Measurements from ENCODE around the gene MAD2L2. TPM values are rescaled to one million over a fixed set of nuclear protein-coding genes. Genes with fewer than 3 reads are reported as not detected.

The MAD2L2 gene
- total RNA-seq: 10 to 100 TPM; 19.4 to 43.7 (median 24.3) TPM

DNA sequence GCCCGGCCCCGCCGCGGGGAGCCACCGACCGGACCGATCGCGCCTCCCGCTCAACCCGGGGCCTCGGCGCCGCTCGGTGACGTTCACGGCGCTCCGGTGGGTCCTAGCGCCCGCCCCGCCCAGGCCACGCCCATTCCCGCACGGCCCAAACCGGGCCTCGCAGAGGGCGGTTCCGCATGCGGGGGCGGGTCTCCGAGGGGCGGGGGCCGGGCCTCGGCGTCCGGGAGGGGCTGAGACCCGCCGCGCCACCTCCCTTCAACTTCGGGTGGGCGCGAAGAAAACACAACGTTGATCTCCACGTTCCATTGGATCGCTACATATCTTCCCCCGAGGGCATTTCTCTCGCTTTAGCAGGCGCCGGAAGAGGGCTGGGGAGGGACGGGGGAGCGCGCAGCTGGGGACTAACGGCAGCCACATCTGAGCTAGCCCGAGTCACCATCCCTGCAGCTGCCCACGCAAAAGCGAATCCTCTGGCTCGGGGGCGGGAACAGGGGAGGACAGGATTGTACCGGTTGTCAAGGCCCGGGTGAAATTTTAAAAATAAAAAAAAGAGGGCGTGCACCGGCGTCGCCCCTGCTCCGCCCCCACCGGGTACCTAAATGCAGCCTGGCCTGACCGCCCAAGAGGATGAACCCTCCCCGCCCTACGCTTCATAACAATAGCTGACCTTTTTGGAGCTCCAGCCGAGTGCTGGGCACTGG lies at the start of gene MAD2L2:
Gene MAD2L2, minus strand, starts transcription at position 78 of the 701 bp plus-strand sequence. CDS start 547 bp downstream, outside the sequence.
- WGBS, 2 donors (ENCODE audit: low coverage in 1 of 2): 0% methylated on average over 7 of the region's 71 CpGs; no CpG with 5 or more reads in 1 of the 2 donors
- Histone ChIP-seq H3K27ac (peak within 1 kb of the TSS; percentile 54 to 96 (median 87)), H3K4me1 (peaks cover 0 to 23% (median 8%) of the 10 kb centered on the region in 3 donors), H3K36me3 (peaks cover 0 to 17% of the 10 kb centered on the region in 2 donors), H3K9me3 (no peaks in the 10 kb centered on the region), H3K27me3 (peaks cover 10% of the 10 kb centered on the region), H3K4me3 (peak within 1 kb of the TSS; percentile 53 to 92)
- peak; percentile 97 for ATAC-seq
- TF ChIP-seq POLR2AphosphoS5 (IDR thresholded peaks at IDR 0.05) (peak; percentile 73), EP300 (IDR thresholded peaks at IDR 0.05) (no peak), POLR2A (IDR thresholded peaks at IDR 0.05) (peak; percentile 58 to 73)
- TF ChIP-seq, protein P1, sequence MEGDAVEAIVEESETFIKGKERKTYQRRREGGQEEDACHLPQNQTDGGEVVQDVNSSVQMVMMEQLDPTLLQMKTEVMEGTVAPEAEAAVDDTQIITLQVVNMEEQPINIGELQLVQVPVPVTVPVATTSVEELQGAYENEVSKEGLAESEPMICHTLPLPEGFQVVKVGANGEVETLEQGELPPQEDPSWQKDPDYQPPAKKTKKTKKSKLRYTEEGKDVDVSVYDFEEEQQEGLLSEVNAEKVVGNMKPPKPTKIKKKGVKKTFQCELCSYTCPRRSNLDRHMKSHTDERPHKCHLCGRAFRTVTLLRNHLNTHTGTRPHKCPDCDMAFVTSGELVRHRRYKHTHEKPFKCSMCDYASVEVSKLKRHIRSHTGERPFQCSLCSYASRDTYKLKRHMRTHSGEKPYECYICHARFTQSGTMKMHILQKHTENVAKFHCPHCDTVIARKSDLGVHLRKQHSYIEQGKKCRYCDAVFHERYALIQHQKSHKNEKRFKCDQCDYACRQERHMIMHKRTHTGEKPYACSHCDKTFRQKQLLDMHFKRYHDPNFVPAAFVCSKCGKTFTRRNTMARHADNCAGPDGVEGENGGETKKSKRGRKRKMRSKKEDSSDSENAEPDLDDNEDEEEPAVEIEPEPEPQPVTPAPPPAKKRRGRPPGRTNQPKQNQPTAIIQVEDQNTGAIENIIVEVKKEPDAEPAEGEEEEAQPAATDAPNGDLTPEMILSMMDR (IDR thresholded peaks at IDR 0.05): no peak

DNA sequence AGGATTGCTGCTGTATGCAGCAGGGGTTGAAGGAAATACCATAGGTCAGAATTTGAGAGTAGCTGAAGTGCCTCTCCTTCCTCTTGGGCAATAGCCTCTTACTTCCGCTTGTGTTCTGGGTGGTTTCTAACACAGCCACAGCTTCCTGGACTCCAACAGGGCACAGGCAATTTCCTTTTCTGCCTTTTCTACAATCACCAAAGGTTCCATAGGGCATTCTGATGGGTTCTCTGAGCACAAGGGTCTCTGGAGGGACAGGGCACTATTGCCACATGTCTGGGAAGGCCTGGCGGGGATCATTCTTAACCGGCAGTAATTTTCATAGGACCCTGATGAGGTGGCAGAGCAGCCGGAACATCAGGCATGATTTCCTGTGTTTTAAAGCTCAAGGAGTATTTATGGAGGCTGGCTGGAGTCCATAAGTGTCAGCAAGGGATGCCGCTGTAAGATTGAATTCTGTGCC lies 49.5 kb upstream of the MAD2L2 start:
- ATAC-seq: no peak

DNA sequence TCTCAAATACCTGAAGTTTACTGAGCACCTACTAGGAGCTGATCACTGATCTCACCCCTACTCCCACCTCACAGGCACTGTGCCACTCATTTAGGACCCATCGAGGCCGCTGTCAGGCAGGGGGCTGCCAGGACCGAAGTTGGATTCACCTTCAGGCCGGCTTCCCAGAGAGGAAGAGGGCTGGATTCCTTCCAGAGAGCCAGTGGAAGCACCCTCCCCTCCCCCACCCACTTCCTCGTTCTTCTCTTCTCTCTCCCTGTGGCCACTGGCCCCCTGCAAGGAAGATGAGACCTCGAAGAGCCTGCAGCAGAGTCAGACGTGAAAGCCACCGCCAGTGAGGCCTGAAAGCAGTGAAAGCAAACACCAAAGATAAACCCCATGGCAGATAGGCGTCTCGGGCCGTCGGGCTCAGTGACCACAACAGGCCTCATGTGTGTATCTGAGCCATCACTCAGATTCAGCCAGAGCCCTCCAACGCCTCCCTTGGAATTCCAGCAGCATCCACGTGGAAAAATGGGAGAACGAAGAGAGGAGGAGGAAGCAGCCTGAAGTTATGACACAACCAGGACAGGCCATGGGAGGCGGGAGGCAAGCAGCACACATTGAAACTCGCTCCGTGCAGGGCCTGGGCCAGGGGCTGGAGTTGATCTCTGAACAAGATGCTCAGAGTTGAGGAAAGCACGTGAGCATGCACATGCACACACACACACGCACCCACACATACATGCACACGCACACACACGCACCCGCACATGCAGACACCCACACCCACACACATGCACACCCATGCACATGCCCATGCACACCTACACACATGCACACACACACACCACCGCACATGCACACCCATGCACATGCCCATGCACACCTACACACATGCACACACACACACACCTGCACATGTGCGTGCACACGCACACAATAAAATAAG lies 48.8 kb upstream of the MAD2L2 start:
- H3K27ac ChIP-seq: peak overlapping the region in 2 of 4 donors; percentile 84
- no peak for ATAC-seq
- H3K9me3 ChIP-seq: no peaks in the 10 kb centered on the region
- 66 to 85% methylated on average over 6 to 16 of the region's 26 CpGs for WGBS, 2 donors (ENCODE audit: low coverage in 1 of 2)
- H3K4me3 ChIP-seq: no peak overlapping the region
- H3K27me3 ChIP-seq: no peaks in the 10 kb centered on the region
- no peaks in the 10 kb centered on the region for H3K36me3 ChIP-seq
- H3K4me1 ChIP-seq: peaks cover 0 to 45% (median 24%) of the 10 kb centered on the region in 3 donors
- TF ChIP-seq EP300 (IDR thresholded peaks at IDR 0.05) (no peak), POLR2AphosphoS5 (IDR thresholded peaks at IDR 0.05) (no peak), POLR2A (IDR thresholded peaks at IDR 0.05) (no peak)
- TF ChIP-seq, protein P1 (IDR thresholded peaks at IDR 0.05): no peak

More for the DNA sequence above, 49.5 kb upstream of the MAD2L2 start:
- TF ChIP-seq, protein P1 (IDR thresholded peaks at IDR 0.05): no peak
- no peak for TF ChIP-seq POLR2A (IDR thresholded peaks at IDR 0.05)
- TF ChIP-seq POLR2AphosphoS5 (IDR thresholded peaks at IDR 0.05): peak; percentile 6
- no peak for TF ChIP-seq EP300 (IDR thresholded peaks at IDR 0.05)
- no peaks in the 10 kb centered on the region for H3K36me3 ChIP-seq
- no peak overlapping the region for H3K4me3 ChIP-seq
- peaks cover 0 to 52% (median 24%) of the 10 kb centered on the region in 3 donors for H3K4me1 ChIP-seq
- 48% methylated on average over 5 of the region's 5 CpGs; no CpG with 5 or more reads in 1 of the 2 donors for WGBS, 2 donors (ENCODE audit: low coverage in 1 of 2)
- no peaks in the 10 kb centered on the region for H3K27me3 ChIP-seq
- H3K27ac ChIP-seq: peak overlapping the region in 3 of 4 donors; percentile 84
- no peaks in the 10 kb centered on the region for H3K9me3 ChIP-seq

DNA sequence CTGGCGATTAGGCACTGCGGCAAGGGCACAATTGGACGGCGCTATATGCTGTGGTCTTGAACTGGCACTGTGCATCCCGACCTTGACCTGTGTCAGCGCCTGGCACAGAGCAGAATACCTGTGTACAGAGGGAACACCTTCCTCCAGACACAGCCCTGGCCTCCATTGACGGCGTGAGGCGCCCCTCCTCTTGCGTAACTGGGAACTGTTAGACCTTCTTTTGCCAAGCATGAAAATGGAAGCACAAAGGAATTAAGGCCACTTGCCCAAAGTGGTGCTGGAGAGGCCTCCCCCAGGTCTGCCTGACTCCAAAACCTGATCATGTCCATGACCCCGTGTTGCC lies 48.2 kb upstream of the MAD2L2 start:
- Histone ChIP-seq H3K27me3 (no peaks in the 10 kb centered on the region), H3K4me3 (no peak overlapping the region), H3K9me3 (no peaks in the 10 kb centered on the region), H3K4me1 (peaks cover 0 to 45% (median 24%) of the 10 kb centered on the region in 3 donors), H3K36me3 (no peaks in the 10 kb centered on the region), H3K27ac (peak overlapping the region in 2 of 4 donors; percentile 9 to 12)
- 100% methylated on average over 1 of the region's 11 CpGs; no CpG with 5 or more reads in 1 of the 2 donors for WGBS, 2 donors (ENCODE audit: low coverage in 1 of 2)
- no peak for ATAC-seq
- TF ChIP-seq, protein P1 (IDR thresholded peaks at IDR 0.05): no peak
- no peak for TF ChIP-seq EP300 (IDR thresholded peaks at IDR 0.05)
- TF ChIP-seq POLR2AphosphoS5 (IDR thresholded peaks at IDR 0.05): no peak
- no peak for TF ChIP-seq POLR2A (IDR thresholded peaks at IDR 0.05)
